ENCODE results near the gene ADAM12. TPM values are rescaled to one million over a fixed set of nuclear protein-coding genes. Genes with fewer than 3 reads are reported as not detected.

The ADAM12 gene
- total RNA-seq, 1 experiment from 2014 or later = not detected

DNA sequence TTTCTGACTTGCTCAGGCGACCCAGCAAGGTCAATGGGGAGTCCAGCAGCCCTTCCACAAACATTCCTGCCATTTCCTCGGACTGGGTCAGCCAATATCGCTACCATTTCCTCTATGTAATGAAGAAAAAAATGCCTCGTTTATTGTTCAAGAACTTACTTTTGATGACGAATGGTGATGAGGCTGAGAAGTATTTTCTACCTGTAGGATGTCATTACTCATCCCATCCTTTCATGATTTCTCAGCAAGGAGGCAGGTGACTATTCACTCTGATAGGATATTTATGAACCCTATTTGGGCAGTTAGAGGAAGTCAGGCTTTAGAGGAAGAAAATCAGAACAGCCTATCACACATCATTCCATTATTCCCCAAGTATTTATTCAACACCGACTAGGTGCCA lies 313.3 kb downstream of the ADAM12 start:
- Mint-ChIP-seq H3K4me1 (ENCODE audit: low read depth, unreplicated experiment) (no peaks in the 10 kb centered on the region), H3K27ac (ENCODE audit: unreplicated experiment) (no peak overlapping the region), H3K27me3 (ENCODE audit: unreplicated experiment) (no peaks in the 10 kb centered on the region), H3K4me3 (ENCODE audit: low read depth, unreplicated experiment) (no peak overlapping the region), H3K9me3 (ENCODE audit: low read depth, unreplicated experiment) (no peaks in the 10 kb centered on the region), H3K36me3 (ENCODE audit: insufficient read depth, unreplicated experiment) (no peaks in the 10 kb centered on the region)
- intact Hi-C loops (cut with micrococcal nuclease; ENCODE audit: unreplicated experiment) = no loop called here
- DNase-seq = no peak
- CTCF ChIA-PET = no interaction called here
- BruUV-seq (replicated peaks) = no TSS peak
- TF ChIP-seq, protein P1, sequence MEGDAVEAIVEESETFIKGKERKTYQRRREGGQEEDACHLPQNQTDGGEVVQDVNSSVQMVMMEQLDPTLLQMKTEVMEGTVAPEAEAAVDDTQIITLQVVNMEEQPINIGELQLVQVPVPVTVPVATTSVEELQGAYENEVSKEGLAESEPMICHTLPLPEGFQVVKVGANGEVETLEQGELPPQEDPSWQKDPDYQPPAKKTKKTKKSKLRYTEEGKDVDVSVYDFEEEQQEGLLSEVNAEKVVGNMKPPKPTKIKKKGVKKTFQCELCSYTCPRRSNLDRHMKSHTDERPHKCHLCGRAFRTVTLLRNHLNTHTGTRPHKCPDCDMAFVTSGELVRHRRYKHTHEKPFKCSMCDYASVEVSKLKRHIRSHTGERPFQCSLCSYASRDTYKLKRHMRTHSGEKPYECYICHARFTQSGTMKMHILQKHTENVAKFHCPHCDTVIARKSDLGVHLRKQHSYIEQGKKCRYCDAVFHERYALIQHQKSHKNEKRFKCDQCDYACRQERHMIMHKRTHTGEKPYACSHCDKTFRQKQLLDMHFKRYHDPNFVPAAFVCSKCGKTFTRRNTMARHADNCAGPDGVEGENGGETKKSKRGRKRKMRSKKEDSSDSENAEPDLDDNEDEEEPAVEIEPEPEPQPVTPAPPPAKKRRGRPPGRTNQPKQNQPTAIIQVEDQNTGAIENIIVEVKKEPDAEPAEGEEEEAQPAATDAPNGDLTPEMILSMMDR (IDR thresholded peaks at IDR 0.05; ENCODE audit: unreplicated experiment) = no peak

- TF ChIP-seq, protein P1 (IDR thresholded peaks at IDR 0.05; ENCODE audit: unreplicated experiment) = no peak
- Mint-ChIP-seq H3K27me3 (ENCODE audit: unreplicated experiment) (no peaks in the 10 kb centered on the region), H3K4me3 (ENCODE audit: low read depth, unreplicated experiment) (no peak overlapping the region), H3K27ac (ENCODE audit: unreplicated experiment) (no peak overlapping the region), H3K4me1 (ENCODE audit: low read depth, unreplicated experiment) (no peaks in the 10 kb centered on the region), H3K36me3 (ENCODE audit: insufficient read depth, unreplicated experiment) (no peaks in the 10 kb centered on the region), H3K9me3 (ENCODE audit: low read depth, unreplicated experiment) (no peaks in the 10 kb centered on the region)
- CTCF ChIA-PET = no interaction called here
- DNase-seq = no peak
- intact Hi-C loops (cut with micrococcal nuclease; ENCODE audit: unreplicated experiment) = no loop called here
- BruUV-seq (replicated peaks) = no TSS peak
Measured at GRCh38 chr10:126074291-126074690, 314.0 kb downstream of the ADAM12 start.

DNA sequence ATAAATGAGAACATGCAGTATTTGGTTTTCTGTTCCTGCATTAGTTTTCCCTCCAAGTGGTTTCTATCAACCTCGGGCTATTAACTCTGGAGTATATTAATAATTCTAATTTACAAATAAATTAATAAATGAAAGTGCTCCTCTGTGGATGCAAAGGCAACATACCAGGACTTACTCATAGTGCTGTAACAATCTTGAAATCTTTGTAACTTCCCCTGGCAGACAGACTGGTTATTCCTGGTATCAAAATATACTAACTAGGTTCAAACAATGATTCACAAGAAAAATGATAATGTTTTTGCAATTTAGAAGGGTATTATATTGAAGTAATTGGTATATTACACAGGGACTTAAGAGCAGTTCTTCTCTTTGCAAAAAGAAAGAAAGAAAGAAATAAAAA lies 314.7 kb downstream of the ADAM12 start:
- Mint-ChIP-seq H3K9me3 (ENCODE audit: low read depth, unreplicated experiment) (no peaks in the 10 kb centered on the region), H3K27ac (ENCODE audit: unreplicated experiment) (no peak overlapping the region), H3K4me1 (ENCODE audit: low read depth, unreplicated experiment) (no peaks in the 10 kb centered on the region), H3K36me3 (ENCODE audit: insufficient read depth, unreplicated experiment) (no peaks in the 10 kb centered on the region), H3K27me3 (ENCODE audit: unreplicated experiment) (no peaks in the 10 kb centered on the region), H3K4me3 (ENCODE audit: low read depth, unreplicated experiment) (no peak overlapping the region)
- DNase-seq = no peak
- no TSS peak for BruUV-seq (replicated peaks)
- TF ChIP-seq, protein P1 (IDR thresholded peaks at IDR 0.05; ENCODE audit: unreplicated experiment) = no peak
- intact Hi-C loops (cut with micrococcal nuclease; ENCODE audit: unreplicated experiment) = no loop called here
- CTCF ChIA-PET = no interaction called here

DNA sequence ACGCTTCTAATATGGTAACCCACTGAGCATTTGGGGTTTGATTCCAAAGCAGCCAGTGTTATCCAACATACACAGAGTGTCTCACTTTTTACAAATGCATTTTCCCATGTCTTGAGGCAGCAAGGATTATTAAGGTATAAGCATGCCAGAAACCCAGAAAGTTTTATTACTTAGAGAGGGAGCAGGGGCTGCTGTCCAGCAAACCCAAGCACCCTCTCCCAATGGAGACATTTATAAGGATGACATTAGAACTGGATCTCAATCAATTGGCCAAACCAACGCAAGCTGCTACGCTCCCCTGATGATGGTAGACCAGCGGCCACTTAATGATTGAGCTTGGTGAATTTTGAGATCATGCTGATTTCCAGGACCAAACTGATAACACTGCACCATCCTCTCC lies 315.7 kb downstream of the ADAM12 start:
- TF ChIP-seq, protein P1 (IDR thresholded peaks at IDR 0.05; ENCODE audit: unreplicated experiment) = no peak
- Mint-ChIP-seq H3K4me1 (ENCODE audit: low read depth, unreplicated experiment) (no peaks in the 10 kb centered on the region), H3K9me3 (ENCODE audit: low read depth, unreplicated experiment) (no peaks in the 10 kb centered on the region), H3K4me3 (ENCODE audit: low read depth, unreplicated experiment) (no peak overlapping the region), H3K27ac (ENCODE audit: unreplicated experiment) (no peak overlapping the region), H3K36me3 (ENCODE audit: insufficient read depth, unreplicated experiment) (no peaks in the 10 kb centered on the region), H3K27me3 (ENCODE audit: unreplicated experiment) (no peaks in the 10 kb centered on the region)
- CTCF ChIA-PET = interaction anchor here (0.7 kb wide), 1 partner anchor 587 kb away, joined by 3 read pairs; no protein-coding TSS in a partner anchor
- intact Hi-C loops (cut with micrococcal nuclease; ENCODE audit: unreplicated experiment) = no loop called here
- BruUV-seq (replicated peaks) = no TSS peak
- DNase-seq = no peak

Measured in Calu3 (cell line).